Activated CD4-positive, alpha-beta T cell treated with anti-CD3 and anti-CD28 coated beads, Interleukin-2, amount 10 ng/mL, durations not matched to agents 24 days and 14 days (primary cell): ENCODE measurements around the gene TTC29. TPM values are rescaled to one million over a fixed set of nuclear protein-coding genes. Genes with fewer than 3 reads are reported as not detected.
"Not testable (repeated sequence)": the region's sequence is repeated elsewhere in the genome, so short reads cannot be mapped to it uniquely, and the experiment has no call there.

Experiments
- DNase-seq: peaks from one replicate; pipeline ENCODE4 v3.0.0; 2022
- H3K27ac Mint-ChIP-seq: one replicate; pipeline ENCODE4 v1.8.0; 2022; ENCODE audit warnings: mild to moderate bottlenecking, mixed read lengths
- H3K27me3 Mint-ChIP-seq: one replicate; pipeline ENCODE4 v1.8.0; 2022; ENCODE audit warnings: mixed read lengths
- H3K36me3 Mint-ChIP-seq: one replicate; pipeline ENCODE4 v1.8.0; 2022; ENCODE audit warnings: low read depth, mild to moderate bottlenecking, mixed read lengths
- H3K4me1 Mint-ChIP-seq: one replicate; pipeline ENCODE4 v1.8.0; 2021; ENCODE audit warnings: mixed read lengths
- H3K4me3 Mint-ChIP-seq: one replicate; pipeline ENCODE4 v1.8.0; 2022; ENCODE audit warnings: mild to moderate bottlenecking, moderate library complexity, mixed read lengths
- H3K9me3 Mint-ChIP-seq: one replicate; pipeline ENCODE4 v1.8.0; 2021; ENCODE audit warnings: mixed read lengths
- intact Hi-C: fragments of 100-400 bp; cut with micrococcal nuclease; formaldehyde crosslinking; loops from one replicate; pipeline ENCODE4 v1.15.1; 2023
- total RNA-seq: library from RNA; stranded (reverse); gene quantifications from 2 replicates; pipeline ENCODE4 v1.2.3, GENCODE V29; 2022

Gene TTC29
- total RNA-seq, 1 donor from 2014 or later, result not detected

DNA sequence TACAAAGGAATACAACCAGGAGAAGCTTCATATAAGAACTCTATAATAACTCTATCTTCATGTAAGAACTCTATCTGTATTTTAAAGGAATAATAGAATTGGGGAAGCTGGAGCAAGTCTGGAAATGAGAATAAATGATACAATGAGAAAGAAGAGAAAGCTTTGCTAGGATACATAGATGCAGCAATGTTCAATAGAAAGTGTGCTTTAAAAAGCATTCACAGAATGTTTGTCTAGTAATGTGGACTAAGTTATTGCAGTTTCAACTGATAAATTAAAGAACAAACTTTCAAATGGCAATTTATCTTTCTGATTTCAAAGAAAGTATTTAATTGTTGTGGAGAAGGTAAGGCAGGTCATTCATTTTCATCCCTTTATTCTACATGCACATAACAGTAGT, 104.9 kb downstream of the TTC29 start:
- H3K4me1 Mint-ChIP-seq, result no peaks in the 10 kb centered on the region
- H3K36me3 Mint-ChIP-seq, result no peaks in the 10 kb centered on the region
- H3K9me3 Mint-ChIP-seq, result no peaks in the 10 kb centered on the region
- peaks cover 2% of the 10 kb centered on the region for H3K27me3 Mint-ChIP-seq
- intact Hi-C loops, result no loop called here
- H3K4me3 Mint-ChIP-seq, result no peak overlapping the region
- no peak for DNase-seq
- H3K27ac Mint-ChIP-seq, result no peak overlapping the region

DNA sequence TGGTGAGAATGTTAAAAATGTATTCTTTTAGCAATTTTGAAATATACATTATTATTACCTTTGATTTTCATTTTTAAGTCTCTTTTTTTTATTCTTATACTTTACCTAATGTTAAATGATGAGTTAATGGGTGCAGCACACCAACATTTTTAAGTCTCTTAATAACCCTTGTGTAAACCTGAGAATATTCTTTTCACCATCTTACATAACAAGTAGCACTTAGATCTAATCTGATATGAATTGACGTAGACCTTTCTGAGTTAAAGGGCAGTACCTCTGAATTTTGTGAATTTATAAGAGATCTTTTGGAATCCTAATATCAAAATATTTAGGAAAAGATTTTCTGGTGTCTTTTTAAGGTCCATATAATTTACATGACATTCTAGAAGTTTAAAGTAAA, 110.6 kb downstream of the TTC29 start:
- no peaks in the 10 kb centered on the region for H3K36me3 Mint-ChIP-seq
- intact Hi-C loops, result no loop called here
- peaks cover 2% of the 10 kb centered on the region for H3K27me3 Mint-ChIP-seq
- H3K9me3 Mint-ChIP-seq, result no peaks in the 10 kb centered on the region
- no peak for DNase-seq
- no peak overlapping the region for H3K4me3 Mint-ChIP-seq
- H3K27ac Mint-ChIP-seq, result no peak overlapping the region
- H3K4me1 Mint-ChIP-seq, result no peaks in the 10 kb centered on the region

DNA sequence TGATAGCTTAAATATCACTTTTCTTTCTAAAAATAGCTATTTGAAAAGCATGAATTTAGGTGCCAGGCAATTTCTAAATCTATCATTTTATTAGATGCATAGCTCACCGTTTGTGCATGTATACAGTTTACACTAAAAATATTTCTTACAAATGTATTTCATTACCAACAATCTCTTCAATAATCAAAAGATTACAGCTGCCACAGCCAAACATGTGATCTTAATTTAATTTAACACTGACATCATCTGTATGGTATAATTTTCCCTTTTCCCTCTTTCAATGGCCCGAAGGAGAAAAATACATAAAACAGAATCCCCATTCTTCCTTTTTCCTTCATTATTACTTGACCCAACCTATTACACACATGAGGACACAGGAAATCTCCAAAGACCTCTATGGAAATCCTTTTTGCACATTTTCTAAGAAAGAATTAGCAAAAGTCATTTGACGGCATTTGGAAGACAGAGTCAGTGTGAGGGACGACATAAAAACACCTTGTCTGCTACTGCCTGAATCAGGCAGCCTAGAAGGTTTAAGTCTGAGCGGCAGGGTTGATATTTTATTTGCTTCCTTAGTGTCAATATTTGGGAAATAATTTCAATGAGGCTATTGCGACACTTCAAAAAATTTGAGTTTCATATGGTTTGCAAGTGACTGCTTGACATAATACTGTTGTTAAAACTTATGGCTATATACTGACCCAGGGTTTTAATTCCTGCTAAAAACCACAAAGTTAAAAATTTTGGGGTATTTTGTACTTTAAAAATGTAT, 111.2 kb downstream of the TTC29 start:
- no peak overlapping the region for H3K4me3 Mint-ChIP-seq
- no peaks in the 10 kb centered on the region for H3K36me3 Mint-ChIP-seq
- intact Hi-C loops, result no loop called here
- DNase-seq, result no peak
- H3K27ac Mint-ChIP-seq, result no peak overlapping the region
- H3K4me1 Mint-ChIP-seq, result no peaks in the 10 kb centered on the region
- no peaks in the 10 kb centered on the region for H3K9me3 Mint-ChIP-seq
- H3K27me3 Mint-ChIP-seq, result peaks cover 2% of the 10 kb centered on the region

DNA sequence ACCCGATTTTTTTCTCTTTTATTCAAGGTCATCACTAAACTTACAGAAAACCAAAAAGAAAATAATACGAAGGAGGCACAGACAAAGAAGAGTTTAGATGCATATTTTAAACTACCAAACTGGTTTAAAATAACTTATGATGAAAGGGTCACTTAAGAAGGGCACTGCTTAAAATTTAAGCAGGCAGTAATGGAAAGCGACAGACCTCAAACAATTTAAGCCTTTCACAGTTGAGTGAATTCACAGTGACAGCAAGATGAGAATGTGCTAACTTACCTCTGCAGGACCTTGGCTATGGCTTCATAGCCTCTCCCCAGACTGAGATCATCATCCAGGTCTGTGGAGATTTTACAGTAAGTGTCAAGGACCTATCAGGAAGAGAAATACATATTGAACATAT, 112.1 kb downstream of the TTC29 start:
- Mint-ChIP-seq H3K27me3 (peaks cover 2% of the 10 kb centered on the region), H3K4me3 (no peak overlapping the region), H3K9me3 (no peaks in the 10 kb centered on the region), H3K4me1 (no peaks in the 10 kb centered on the region), H3K36me3 (no peaks in the 10 kb centered on the region), H3K27ac (no peak overlapping the region)
- DNase-seq, result no peak
- intact Hi-C loops, result no loop called here

DNA sequence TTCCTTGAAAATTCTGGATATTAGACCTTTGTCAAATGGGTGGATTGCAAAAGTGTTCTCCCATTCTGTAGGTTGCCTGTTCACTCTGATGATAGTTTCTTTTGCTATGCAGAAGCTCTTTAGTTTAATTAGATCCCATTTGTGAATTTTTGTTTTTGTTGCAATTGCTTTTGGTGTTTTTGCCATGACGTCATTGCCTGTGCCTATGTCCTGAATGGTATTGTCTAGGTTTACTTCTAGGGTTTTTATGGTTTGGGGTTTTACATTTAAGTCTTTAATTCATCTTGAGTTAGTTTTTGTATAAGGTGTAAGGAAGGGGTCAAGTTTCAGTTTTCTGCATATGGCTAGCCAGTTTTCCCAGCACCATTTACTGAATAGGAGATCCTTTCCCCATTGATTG, 122.7 kb downstream of the TTC29 start:
- H3K4me1 Mint-ChIP-seq, H3K27ac Mint-ChIP-seq, DNase-seq, H3K27me3 Mint-ChIP-seq, intact Hi-C loops, H3K36me3 Mint-ChIP-seq, H3K4me3 Mint-ChIP-seq, H3K9me3 Mint-ChIP-seq: not testable (repeated sequence)

DNA sequence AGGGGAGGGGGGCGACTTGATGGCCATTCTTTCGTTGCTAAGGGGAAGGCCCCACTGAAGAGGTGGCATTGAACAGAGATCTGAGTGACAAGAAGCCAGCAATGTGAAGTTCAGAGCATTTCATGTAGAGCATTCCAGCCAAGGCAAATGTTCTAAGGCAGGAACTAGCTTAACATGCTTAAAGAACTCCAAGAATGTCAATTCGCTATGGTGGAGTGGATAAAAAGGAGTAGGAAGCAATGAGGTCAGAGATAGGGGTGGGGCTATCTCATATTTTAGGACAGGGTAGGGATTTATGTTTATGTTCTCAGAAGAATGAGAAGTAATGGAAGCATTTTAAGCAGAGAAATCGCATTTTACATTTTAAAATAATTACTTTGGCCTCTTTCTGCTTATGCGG, 130.9 kb downstream of the TTC29 start:
- H3K9me3 Mint-ChIP-seq, result peaks cover 3% of the 10 kb centered on the region
- no peaks in the 10 kb centered on the region for H3K36me3 Mint-ChIP-seq
- no peak overlapping the region for H3K4me3 Mint-ChIP-seq
- no peaks in the 10 kb centered on the region for H3K27me3 Mint-ChIP-seq
- H3K27ac Mint-ChIP-seq, result no peak overlapping the region
- DNase-seq, result no peak
- no peaks in the 10 kb centered on the region for H3K4me1 Mint-ChIP-seq
- intact Hi-C loops, result no loop called here

DNA sequence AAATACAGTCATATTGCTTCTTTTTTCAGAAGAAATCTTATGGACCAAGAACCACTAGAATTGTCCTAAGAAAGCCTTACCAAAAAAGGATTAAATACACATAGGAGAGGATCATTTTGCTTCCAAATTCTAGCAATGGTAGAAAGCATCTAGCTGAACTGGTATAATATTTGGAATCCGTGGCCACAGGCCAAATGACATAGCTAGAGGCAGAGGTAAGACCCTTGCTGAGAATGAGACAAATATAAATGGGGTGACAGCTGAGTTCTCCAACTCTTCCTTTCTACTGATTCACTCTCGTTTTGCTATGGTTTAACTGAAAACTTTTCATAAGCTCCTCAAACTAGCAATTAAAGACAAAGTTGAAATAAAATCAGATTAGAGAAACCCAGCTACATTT, 150.0 kb downstream of the TTC29 start:
- H3K27ac Mint-ChIP-seq, result no peak overlapping the region
- intact Hi-C loops, result no loop called here
- no peaks in the 10 kb centered on the region for H3K27me3 Mint-ChIP-seq
- no peak for DNase-seq
- H3K4me1 Mint-ChIP-seq, result no peaks in the 10 kb centered on the region
- no peak overlapping the region for H3K4me3 Mint-ChIP-seq
- H3K36me3 Mint-ChIP-seq, result no peaks in the 10 kb centered on the region
- no peaks in the 10 kb centered on the region for H3K9me3 Mint-ChIP-seq

DNA sequence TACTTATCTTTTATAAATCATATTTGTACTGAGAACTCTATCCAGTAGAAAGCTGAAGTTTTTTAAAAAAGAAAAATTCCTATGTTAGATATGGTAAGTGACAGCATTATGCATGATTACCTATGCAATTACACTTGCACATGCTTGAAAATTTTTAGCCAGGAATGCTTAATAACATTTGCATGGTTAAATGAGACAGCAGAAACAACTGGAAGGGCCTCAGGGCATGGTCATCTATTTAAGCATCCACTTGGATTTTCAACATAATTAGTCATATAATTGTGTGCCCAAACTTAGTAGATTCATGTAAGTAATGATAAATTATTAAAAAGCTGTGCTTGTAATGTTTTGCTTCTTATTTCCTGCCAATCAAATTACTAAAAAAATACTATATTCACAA, 151.9 kb downstream of the TTC29 start:
- Mint-ChIP-seq H3K36me3 (no peaks in the 10 kb centered on the region), H3K27ac (no peak overlapping the region), H3K4me1 (no peaks in the 10 kb centered on the region), H3K27me3 (no peaks in the 10 kb centered on the region), H3K9me3 (no peaks in the 10 kb centered on the region), H3K4me3 (no peak overlapping the region)
- intact Hi-C loops, result no loop called here
- DNase-seq, result no peak

DNA sequence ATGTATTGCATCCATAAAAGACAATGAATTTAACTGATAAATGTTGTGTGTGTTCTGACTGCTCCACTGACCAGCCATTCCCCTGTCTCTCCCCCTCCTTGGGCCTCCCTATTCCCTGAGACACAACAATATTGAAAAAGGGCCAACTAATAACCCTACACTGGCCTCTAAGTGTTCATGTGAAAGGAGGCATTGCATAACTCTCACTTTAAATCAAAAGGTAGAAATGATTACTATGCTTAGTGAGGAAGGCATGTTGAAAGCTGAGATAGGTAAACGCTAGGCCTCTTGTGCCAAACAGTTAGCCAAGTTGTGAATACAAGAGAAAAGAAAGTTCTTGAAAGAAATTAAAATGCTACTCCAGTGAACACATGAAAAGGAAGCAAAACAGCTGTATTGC, 154.2 kb downstream of the TTC29 start:
- no peaks in the 10 kb centered on the region for H3K9me3 Mint-ChIP-seq
- H3K4me1 Mint-ChIP-seq, result no peaks in the 10 kb centered on the region
- H3K4me3 Mint-ChIP-seq, result no peak overlapping the region
- no peaks in the 10 kb centered on the region for H3K27me3 Mint-ChIP-seq
- H3K27ac Mint-ChIP-seq, result no peak overlapping the region
- intact Hi-C loops, result no loop called here
- DNase-seq, result no peak
- no peaks in the 10 kb centered on the region for H3K36me3 Mint-ChIP-seq

DNA sequence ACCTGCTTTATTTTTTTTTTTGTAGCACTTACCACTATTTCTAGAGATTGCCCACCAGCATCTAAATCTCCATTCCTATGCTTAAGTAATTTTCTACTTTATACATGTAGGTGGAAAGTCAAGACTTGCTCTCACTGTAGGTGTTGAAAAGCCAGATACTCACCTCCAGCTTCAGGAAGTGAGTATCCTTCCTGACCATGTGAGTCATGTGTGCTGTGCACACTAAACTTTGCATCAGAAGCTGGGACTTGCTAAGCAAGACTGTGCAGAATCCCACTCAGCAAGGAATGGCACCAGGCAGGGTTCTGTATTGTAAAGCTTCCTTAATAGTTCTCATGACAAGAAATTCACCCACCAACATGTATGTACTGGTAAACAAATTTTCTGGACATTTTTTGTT, 155.1 kb downstream of the TTC29 start:
- intact Hi-C loops, result no loop called here
- Mint-ChIP-seq H3K4me3 (no peak overlapping the region), H3K4me1 (no peaks in the 10 kb centered on the region), H3K27me3 (no peaks in the 10 kb centered on the region), H3K9me3 (no peaks in the 10 kb centered on the region), H3K36me3 (no peaks in the 10 kb centered on the region), H3K27ac (no peak overlapping the region)
- no peak for DNase-seq

DNA sequence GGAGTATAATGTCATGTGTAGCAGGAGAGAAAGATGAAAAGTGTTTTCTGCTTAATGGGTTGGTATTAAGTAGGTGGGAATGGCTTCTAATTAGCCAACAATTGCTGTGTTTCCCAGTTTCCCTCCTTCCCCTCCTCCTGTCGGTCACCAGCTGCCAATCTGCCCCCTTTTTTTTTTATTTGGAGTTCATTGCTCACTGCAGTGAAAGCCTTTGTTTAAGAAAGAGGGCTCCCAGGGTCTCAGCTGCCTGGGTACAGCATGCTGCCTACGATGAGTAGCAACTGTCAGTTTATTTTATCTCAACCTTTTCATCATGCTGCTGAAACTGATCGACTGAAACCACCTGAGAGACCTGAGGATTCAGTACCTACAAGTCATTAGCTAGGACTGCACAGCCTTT, 157.9 kb downstream of the TTC29 start:
- no peaks in the 10 kb centered on the region for H3K27me3 Mint-ChIP-seq

DNA sequence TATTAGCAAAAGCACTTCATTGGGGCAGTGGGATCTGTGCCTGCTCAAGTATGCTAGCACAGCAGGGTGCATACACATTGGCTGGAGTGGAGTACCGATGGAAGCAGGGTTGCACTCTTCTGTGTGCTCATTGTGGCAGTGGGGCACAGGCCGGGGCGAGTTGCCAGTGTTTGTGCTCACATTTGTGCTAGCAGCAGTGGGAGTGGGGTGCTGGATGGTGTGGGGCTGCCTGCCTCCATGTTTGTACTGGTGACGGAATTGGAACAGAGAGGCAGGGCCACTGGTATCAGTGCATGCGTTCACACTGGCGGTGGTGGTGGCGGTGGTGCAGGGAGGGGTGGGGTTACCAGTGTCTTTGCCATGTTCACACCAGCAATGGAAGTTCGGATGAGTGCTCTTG, 169.0 kb downstream of the TTC29 start:
- no peak for DNase-seq
- Mint-ChIP-seq H3K27me3 (no peaks in the 10 kb centered on the region), H3K27ac (no peak overlapping the region), H3K9me3 (no peaks in the 10 kb centered on the region), H3K36me3 (no peaks in the 10 kb centered on the region), H3K4me1 (no peaks in the 10 kb centered on the region), H3K4me3 (no peak overlapping the region)
- intact Hi-C loops, result no loop called here

More for the DNA sequence above, 157.9 kb downstream of the TTC29 start:
- no peaks in the 10 kb centered on the region for H3K4me1 Mint-ChIP-seq
- no peaks in the 10 kb centered on the region for H3K9me3 Mint-ChIP-seq
- DNase-seq, result no peak
- intact Hi-C loops, result no loop called here
- no peaks in the 10 kb centered on the region for H3K36me3 Mint-ChIP-seq
- H3K4me3 Mint-ChIP-seq, result no peak overlapping the region
- H3K27ac Mint-ChIP-seq, result no peak overlapping the region

DNA sequence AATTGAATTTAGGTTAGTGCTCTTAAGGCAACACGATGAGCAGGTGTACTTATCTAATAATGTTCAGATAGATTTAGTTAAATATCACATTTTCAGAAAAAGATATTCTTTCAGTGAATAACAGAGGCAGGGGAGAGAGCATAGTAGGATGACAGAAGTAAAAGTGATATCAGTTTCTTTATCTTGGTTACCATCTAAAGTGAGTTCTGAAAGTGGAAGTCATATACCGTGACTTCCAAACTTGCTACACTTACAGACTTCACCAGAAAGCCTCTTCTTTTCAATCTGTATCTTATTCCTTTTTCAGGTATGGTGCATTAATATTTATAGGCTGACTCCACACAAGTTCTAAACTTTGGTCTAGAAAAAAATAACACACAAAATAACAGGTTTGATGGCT, 182.1 kb downstream of the TTC29 start:
- intact Hi-C loops, result no loop called here
- H3K4me3 Mint-ChIP-seq, result no peak overlapping the region
- no peak overlapping the region for H3K27ac Mint-ChIP-seq
- H3K9me3 Mint-ChIP-seq, result no peaks in the 10 kb centered on the region
- DNase-seq, result no peak
- H3K4me1 Mint-ChIP-seq, result no peaks in the 10 kb centered on the region
- no peaks in the 10 kb centered on the region for H3K36me3 Mint-ChIP-seq
- H3K27me3 Mint-ChIP-seq, result no peaks in the 10 kb centered on the region

DNA sequence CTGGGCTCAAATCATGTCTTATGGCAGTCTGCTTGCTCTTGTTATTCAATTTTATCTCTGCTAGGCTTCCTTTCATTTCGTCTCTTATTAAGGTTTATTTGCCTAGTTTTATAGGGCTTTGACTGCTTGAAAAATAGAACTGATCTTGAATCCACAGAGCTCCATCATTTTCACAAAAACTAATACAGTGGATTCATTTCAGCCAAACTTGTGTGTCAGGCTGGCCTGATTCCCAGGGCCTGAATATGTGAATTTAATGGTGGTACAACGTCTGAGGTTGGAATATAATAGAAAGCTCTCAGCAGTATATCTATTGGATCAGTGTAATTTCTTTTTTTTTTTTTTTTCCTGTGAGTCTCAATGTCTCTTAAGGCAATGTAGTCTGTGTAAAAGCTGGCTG, 183.6 kb downstream of the TTC29 start:
- H3K4me1 Mint-ChIP-seq, result no peaks in the 10 kb centered on the region
- H3K9me3 Mint-ChIP-seq, result no peaks in the 10 kb centered on the region
- no peak overlapping the region for H3K27ac Mint-ChIP-seq
- intact Hi-C loops, result no loop called here
- no peak overlapping the region for H3K4me3 Mint-ChIP-seq
- no peak for DNase-seq
- no peaks in the 10 kb centered on the region for H3K36me3 Mint-ChIP-seq
- no peaks in the 10 kb centered on the region for H3K27me3 Mint-ChIP-seq

DNA sequence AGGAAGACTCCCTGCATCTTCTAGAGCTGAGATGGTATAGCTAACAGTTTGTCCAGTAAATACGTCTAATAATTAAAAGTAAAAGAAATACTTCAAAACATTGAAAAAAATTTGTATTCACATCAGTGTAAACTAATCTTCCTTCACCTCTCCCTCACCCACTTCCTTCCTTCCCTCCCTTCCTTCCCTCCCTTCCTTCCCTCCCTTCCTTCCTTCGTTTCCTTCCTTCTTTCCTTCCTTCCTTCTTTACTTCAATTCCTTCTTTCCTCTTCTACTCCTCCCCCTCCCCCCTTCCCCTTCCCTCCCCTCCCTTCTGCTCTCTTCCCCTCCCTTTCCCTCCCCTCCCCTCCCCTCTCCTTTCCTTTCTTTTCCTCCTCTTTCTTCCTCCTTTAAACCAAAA, 203.2 kb downstream of the TTC29 start:
- Mint-ChIP-seq H3K27me3 (no peaks in the 10 kb centered on the region), H3K9me3 (no peaks in the 10 kb centered on the region), H3K4me1 (no peaks in the 10 kb centered on the region), H3K36me3 (no peaks in the 10 kb centered on the region), H3K27ac (no peak overlapping the region), H3K4me3 (no peak overlapping the region)
- no peak for DNase-seq
- intact Hi-C loops, result no loop called here
